ENCODE results near the gene PCDHGB1.
"Not testable (repeated sequence)": the region's sequence is repeated elsewhere in the genome, so short reads cannot be mapped to it uniquely, and the experiment has no call there.

PCDHGB1 gene

DNA sequence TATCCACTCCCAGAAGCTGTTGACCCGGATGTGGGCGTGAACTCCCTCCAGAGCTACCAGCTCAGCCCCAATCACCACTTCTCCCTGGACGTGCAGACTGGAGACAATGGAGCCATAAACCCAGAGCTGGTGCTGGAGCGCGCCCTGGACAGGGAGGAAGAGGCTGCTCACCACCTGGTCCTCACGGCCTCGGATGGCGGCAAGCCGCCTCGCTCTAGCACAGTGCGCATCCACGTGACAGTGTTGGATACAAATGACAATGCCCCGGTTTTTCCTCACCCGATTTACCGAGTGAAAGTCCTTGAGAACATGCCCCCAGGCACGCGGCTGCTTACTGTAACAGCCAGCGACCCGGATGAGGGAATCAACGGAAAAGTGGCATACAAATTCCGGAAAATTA is 43.4 kb downstream of the PCDHGB1 start:
- TF ChIP-seq, protein P1, sequence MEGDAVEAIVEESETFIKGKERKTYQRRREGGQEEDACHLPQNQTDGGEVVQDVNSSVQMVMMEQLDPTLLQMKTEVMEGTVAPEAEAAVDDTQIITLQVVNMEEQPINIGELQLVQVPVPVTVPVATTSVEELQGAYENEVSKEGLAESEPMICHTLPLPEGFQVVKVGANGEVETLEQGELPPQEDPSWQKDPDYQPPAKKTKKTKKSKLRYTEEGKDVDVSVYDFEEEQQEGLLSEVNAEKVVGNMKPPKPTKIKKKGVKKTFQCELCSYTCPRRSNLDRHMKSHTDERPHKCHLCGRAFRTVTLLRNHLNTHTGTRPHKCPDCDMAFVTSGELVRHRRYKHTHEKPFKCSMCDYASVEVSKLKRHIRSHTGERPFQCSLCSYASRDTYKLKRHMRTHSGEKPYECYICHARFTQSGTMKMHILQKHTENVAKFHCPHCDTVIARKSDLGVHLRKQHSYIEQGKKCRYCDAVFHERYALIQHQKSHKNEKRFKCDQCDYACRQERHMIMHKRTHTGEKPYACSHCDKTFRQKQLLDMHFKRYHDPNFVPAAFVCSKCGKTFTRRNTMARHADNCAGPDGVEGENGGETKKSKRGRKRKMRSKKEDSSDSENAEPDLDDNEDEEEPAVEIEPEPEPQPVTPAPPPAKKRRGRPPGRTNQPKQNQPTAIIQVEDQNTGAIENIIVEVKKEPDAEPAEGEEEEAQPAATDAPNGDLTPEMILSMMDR (IDR thresholded peaks at IDR 0.05; ENCODE audit: borderline replicate concordance, control extremely low read depth, extremely low read depth, insufficient read depth, missing control alignments) = no peak
- no peak for DNase-seq (ENCODE audit: low spot score)
- in situ Hi-C loops (cut with MboI; ENCODE audit: low sequenced_read_pairs, unreplicated experiment) = no loop called here

DNA sequence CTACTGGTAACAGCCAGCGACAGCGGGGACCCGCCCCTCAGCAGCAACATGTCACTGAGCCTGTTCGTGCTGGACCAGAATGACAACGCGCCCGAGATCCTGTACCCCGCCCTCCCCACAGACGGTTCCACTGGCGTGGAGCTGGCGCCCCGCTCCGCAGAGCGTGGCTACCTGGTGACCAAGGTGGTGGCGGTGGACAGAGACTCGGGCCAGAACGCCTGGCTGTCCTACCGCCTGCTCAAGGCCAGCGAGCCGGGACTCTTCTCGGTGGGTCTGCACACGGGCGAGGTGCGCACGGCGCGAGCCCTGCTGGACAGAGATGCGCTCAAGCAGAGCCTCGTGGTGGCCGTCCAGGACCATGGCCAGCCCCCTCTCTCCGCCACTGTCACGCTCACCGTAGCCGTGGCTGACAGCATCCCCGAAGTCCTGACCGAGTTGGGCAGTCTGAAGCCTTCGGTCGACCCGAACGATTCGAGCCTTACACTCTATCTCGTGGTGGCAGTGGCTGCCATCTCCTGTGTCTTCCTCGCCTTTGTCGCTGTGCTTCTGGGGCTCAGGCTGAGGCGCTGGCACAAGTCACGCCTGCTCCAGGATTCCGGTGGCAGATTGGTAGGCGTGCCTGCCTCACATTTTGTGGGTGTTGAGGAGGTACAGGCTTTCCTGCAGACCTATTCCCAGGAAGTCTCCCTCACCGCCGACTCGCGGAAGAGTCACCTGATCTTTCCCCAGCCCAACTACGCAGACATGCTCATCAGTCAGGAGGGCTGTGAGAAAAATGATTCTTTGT is 44.7 kb downstream of the PCDHGB1 start:
- DNase-seq (ENCODE audit: low spot score); in situ Hi-C loops (cut with MboI; ENCODE audit: low sequenced_read_pairs, unreplicated experiment): not testable (repeated sequence)

DNA sequence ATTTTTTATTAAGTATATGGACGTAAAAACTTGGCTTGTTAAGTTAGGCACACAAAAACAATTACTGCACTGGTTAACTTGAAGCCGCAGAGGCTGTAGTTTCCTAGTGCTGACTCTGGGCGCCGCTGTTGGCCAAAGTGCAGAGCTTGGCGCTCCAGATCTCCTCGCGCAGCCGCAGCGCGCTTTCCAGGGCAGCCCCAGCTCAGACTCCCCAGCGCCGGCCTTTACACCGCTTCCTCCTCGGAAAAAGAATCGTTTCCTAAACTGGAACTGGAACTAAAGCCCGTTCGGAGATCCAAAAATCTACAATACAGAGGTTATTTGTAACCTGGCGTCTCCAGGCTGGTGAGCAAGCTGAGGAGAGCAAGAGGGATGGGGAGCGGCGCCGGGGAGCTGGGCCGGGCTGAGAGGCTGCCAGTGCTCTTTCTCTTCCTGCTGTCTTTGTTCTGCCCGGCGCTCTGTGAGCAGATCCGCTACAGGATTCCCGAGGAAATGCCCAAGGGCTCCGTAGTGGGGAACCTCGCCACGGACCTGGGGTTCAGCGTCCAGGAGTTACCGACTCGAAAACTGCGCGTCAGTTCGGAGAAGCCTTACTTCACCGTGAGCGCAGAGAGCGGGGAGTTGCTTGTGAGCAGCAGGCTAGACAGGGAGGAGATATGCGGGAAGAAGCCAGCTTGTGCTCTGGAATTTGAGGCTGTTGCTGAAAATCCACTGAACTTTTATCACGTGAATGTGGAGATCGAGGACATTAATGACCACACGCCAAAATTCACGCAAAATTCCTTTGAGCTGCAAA is 48.1 kb downstream of the PCDHGB1 start, which contains the start of gene PCDHGB5:
TSS of gene PCDHGB5 (plus strand) at position 192 of the 796 bp plus-strand sequence. CDS start at position 373, 181 bp downstream.
- DNase-seq (ENCODE audit: low spot score) = peak; percentile 59
- in situ Hi-C loops (cut with MboI; ENCODE audit: low sequenced_read_pairs, unreplicated experiment) = not testable (repeated sequence)
- TF ChIP-seq, protein P1 (IDR thresholded peaks at IDR 0.05; ENCODE audit: borderline replicate concordance, control extremely low read depth, extremely low read depth, insufficient read depth, missing control alignments) = peak; percentile 73

DNA sequence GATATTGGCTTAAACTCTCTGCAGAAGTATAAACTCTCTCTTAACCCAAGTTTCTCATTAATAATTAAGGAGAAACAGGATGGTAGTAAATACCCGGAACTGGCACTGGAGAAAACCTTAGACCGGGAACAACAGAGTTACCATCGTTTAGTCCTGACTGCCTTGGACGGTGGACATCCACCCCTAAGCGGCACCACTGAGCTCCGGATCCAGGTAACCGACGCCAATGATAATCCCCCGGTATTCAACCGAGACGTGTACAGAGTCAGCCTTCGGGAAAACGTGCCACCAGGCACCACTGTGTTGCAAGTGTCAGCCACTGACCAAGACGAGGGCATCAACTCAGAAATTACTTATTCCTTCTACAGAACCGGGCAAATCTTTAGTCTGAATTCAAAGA is 48.7 kb downstream of the PCDHGB1 start:
- in situ Hi-C loops (cut with MboI; ENCODE audit: low sequenced_read_pairs, unreplicated experiment) = no loop called here
- TF ChIP-seq, protein P1 (IDR thresholded peaks at IDR 0.05; ENCODE audit: borderline replicate concordance, control extremely low read depth, extremely low read depth, insufficient read depth, missing control alignments) = no peak
- DNase-seq (ENCODE audit: low spot score) = no peak

DNA sequence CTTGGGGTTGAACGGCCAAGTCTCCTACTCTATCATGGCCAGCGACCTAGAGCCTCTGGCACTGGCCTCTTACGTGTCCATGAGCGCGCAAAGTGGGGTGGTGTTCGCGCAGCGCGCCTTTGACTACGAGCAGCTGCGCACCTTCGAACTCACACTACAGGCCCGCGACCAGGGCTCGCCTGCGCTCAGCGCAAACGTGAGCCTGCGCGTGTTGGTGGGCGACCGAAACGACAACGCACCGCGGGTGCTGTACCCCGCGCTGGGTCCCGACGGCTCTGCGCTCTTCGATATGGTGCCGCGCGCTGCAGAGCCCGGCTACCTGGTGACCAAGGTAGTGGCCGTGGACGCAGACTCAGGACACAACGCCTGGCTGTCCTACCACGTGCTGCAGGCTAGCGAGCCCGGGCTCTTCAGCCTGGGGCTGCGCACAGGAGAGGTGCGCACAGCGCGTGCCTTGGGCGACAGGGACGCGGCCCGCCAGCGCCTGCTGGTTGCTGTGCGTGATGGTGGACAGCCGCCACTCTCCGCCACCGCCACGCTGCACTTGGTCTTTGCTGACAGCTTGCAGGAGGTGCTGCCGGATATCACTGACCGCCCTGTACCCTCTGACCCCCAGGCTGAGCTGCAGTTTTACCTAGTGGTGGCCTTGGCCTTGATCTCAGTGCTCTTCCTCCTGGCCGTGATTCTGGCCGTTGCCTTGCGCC is 49.8 kb downstream of the PCDHGB1 start:
- in situ Hi-C loops (cut with MboI; ENCODE audit: low sequenced_read_pairs, unreplicated experiment) = no loop called here
- TF ChIP-seq, protein P1 (IDR thresholded peaks at IDR 0.05; ENCODE audit: borderline replicate concordance, control extremely low read depth, extremely low read depth, insufficient read depth, missing control alignments) = no peak
- no peak for DNase-seq (ENCODE audit: low spot score)

Measured in GM13976 (cell line).